H1 (cell line): Measurements from ENCODE around the gene FAM131A. TPM values are rescaled to one million over a fixed set of nuclear protein-coding genes. Genes with fewer than 3 reads are reported as not detected.

Experiments
- CTCF ChIA-PET: fragments of 300-600 bp; sonication (Branson Sonifier 250); formaldehyde crosslinking; loops from one replicate; lab custom pipeline; 2021; ENCODE audit not compliant: partially characterized antibody; lab: Charles Lee
- POLR2A ChIA-PET: fragments of 300-600 bp; sonication (Branson Sonifier 250); formaldehyde crosslinking; loops from one replicate; lab custom pipeline; 2021; ENCODE audit warnings: inconsistent platforms; ENCODE audit not compliant: partially characterized antibody; lab: Charles Lee
- DNase-seq, 2 experiments: peaks; one replicate each; pipeline versions ENCODE4 v3.0.0 to v3.0.0-alpha.2; 2010 to 2022; ENCODE audit warnings: low spot score in 2 of 2, low read depth in 1 of 2, mixed read lengths in 1 of 2
- FAIRE-seq: peaks from 2 replicates; lab custom pipeline; 2011; peaks lifted over from hg19 to GRCh38; lab: Jason Lieb, UNC
- H2AFZ ChIP-seq: 2 replicates; pipeline ENCODE4 v1.8.1; 2012; ENCODE audit warnings: low read length, inconsistent platforms
- H2AK5ac ChIP-seq: 2 replicates; pipeline ENCODE4 v1.6.1; 2013; ENCODE audit warnings: low read depth, low read length
- H2BK120ac ChIP-seq: replicated peaks from 2 replicates; pipeline ENCODE3; 2013; ENCODE audit warnings: low read depth, low read length, inconsistent platforms
- H2BK12ac ChIP-seq: 2 replicates; pipeline ENCODE4 v1.6.1; 2013; ENCODE audit warnings: low read depth, low read length
- H2BK15ac ChIP-seq: 2 replicates; pipeline ENCODE4 v1.6.1; 2013; ENCODE audit warnings: low read length
- H2BK20ac ChIP-seq: 2 replicates; pipeline ENCODE4 v1.6.1; 2013; ENCODE audit warnings: low read length
- H2BK5ac ChIP-seq: 2 replicates; pipeline ENCODE4 v1.6.1; 2013; ENCODE audit warnings: low read depth, low read length
- H3K14ac ChIP-seq: 2 replicates; pipeline ENCODE4 v1.6.1; 2013; ENCODE audit warnings: inconsistent platforms; ENCODE audit not compliant: insufficient read length
- H3K18ac ChIP-seq: 2 replicates; pipeline ENCODE4 v1.6.1; 2013; ENCODE audit warnings: low read length; ENCODE audit errors: extremely low read depth
- H3K23ac ChIP-seq: 2 replicates; pipeline ENCODE4 v1.6.1; 2013; ENCODE audit warnings: inconsistent platforms; ENCODE audit not compliant: insufficient read length
- H3K23me2 ChIP-seq: 2 replicates; pipeline ENCODE4 v1.6.1; 2013; ENCODE audit warnings: low read depth, low read length
- H3K27ac ChIP-seq: 2 replicates; pipeline ENCODE4 v1.6.1; 2011; ENCODE audit warnings: low read depth, low read length, inconsistent platforms
- H3K27me3 ChIP-seq, 4 experiments: replicated peaks in 1 of 4; 1 replicate in 1 of 4; 2 replicates in 3 of 4; pipeline versions ENCODE4 v1.6.1 to v1.8.1; 2011 to 2013; ENCODE audit warnings: low read length in 3 of 4, mild to moderate bottlenecking in 3 of 4, inconsistent platforms in 2 of 4, mixed read lengths in 2 of 4, moderate library complexity in 1 of 4; ENCODE audit not compliant: control insufficient read depth in 3 of 4, insufficient read depth in 3 of 4; ENCODE audit errors: extremely low read depth in 1 of 4
- H3K36me3 ChIP-seq, 4 experiments: 2 replicates each; pipeline versions ENCODE4 v1.6.1 to v1.8.1; 2011 to 2013; ENCODE audit warnings: mild to moderate bottlenecking in 4 of 4, low read length in 3 of 4, moderate library complexity in 2 of 4, control low read depth in 1 of 4, inconsistent platforms in 1 of 4; ENCODE audit not compliant: insufficient read depth in 4 of 4, control insufficient read depth in 2 of 4
- H3K4ac ChIP-seq: replicated peaks from 2 replicates; pipeline ENCODE3; 2013; ENCODE audit warnings: low read length, low read depth, mixed read lengths, inconsistent platforms; ENCODE audit not compliant: insufficient read length
- H3K4me1 ChIP-seq, 4 experiments: replicated peaks in 1 of 4; 1 replicate in 1 of 4; 2 replicates in 3 of 4; pipeline versions ENCODE4 v1.6.1 to v1.8.1; 2011 to 2013; ENCODE audit warnings: low read length in 3 of 4, inconsistent platforms in 2 of 4, mixed read lengths in 1 of 4; ENCODE audit not compliant: insufficient read depth in 4 of 4, control insufficient read depth in 3 of 4
- H3K4me2 ChIP-seq, 2 experiments: 2 replicates each; pipeline versions ENCODE4 v1.6.1 to v1.8.1; 2011 to 2013; ENCODE audit warnings: low read depth in 2 of 2, low read length in 2 of 2, control low read depth in 1 of 2, inconsistent platforms in 1 of 2, mild to moderate bottlenecking in 1 of 2; ENCODE audit not compliant: insufficient read depth in 1 of 2
- H3K4me3 ChIP-seq, 4 experiments: fragments of 200-600, 300-600 bp in 1 of 4; sonication (generic), shearing (Covaris generic), sonication (Bioruptor Twin) in 1 of 4; 2 replicates each; pipeline versions ENCODE4 v1.5.1 to v1.8.1; 2011 to 2016; ENCODE audit warnings: low read length in 4 of 4, low read depth in 3 of 4, control low read depth in 2 of 4, inconsistent platforms in 2 of 4, mild to moderate bottlenecking in 2 of 4, mixed read lengths in 1 of 4, moderate library complexity in 1 of 4; ENCODE audit not compliant: insufficient read depth in 2 of 4; ENCODE audit errors: extremely low read depth in 1 of 4
- H3K56ac ChIP-seq: replicated peaks from 2 replicates; pipeline ENCODE3; 2013; ENCODE audit warnings: low read depth, mild to moderate bottlenecking, mixed read lengths, low read length, inconsistent platforms; ENCODE audit not compliant: insufficient read length
- H3K79me1 ChIP-seq: 2 replicates; pipeline ENCODE4 v1.6.1; 2013; ENCODE audit warnings: low read depth, low read length, control low read depth
- H3K79me2 ChIP-seq, 2 experiments: 2 replicates each; pipeline versions ENCODE4 v1.6.1 to v1.8.1; 2012 to 2013; ENCODE audit warnings: low read length in 2 of 2, mild to moderate bottlenecking in 2 of 2, inconsistent platforms in 1 of 2; ENCODE audit not compliant: insufficient read depth in 2 of 2, control insufficient read depth in 1 of 2
- H3K9ac ChIP-seq, 4 experiments: replicated peaks in 1 of 4; 1 replicate in 1 of 4; 2 replicates in 3 of 4; pipeline versions ENCODE4 v1.6.1 to v1.8.1; 2011 to 2013; ENCODE audit warnings: low read depth in 3 of 4, low read length in 3 of 4, control low read depth in 2 of 4, mild to moderate bottlenecking in 2 of 4, moderate library complexity in 2 of 4, inconsistent platforms in 1 of 4; ENCODE audit errors: extremely low read depth in 1 of 4
- H3K9me3 ChIP-seq, 2 experiments: 2 replicates each; pipeline versions ENCODE4 v1.6.1 to v1.8.1; 2012 to 2013; ENCODE audit warnings: mild to moderate bottlenecking in 2 of 2, moderate library complexity in 2 of 2, control low read depth in 1 of 2, inconsistent platforms in 1 of 2, low read depth in 1 of 2, low read length in 1 of 2, mixed read lengths in 1 of 2; ENCODE audit not compliant: insufficient read depth in 2 of 2
- H4K20me1 ChIP-seq, 2 experiments: replicated peaks in 1 of 2; 2 replicates each; pipeline versions ENCODE3 to v1.8.1; 2011 to 2013; ENCODE audit warnings: inconsistent platforms in 2 of 2, low read length in 2 of 2, mild to moderate bottlenecking in 1 of 2; ENCODE audit not compliant: insufficient read depth in 2 of 2, control insufficient read depth in 1 of 2
- H4K5ac ChIP-seq: 2 replicates; pipeline ENCODE4 v1.6.1; 2013; ENCODE audit warnings: low read length, low read depth, mixed read lengths, inconsistent platforms; ENCODE audit not compliant: insufficient read length
- H4K8ac ChIP-seq: 2 replicates; pipeline ENCODE4 v1.8.0; 2013; ENCODE audit warnings: mild to moderate bottlenecking, moderate library complexity, low read length, inconsistent platforms; ENCODE audit not compliant: insufficient read depth; ENCODE audit errors: extremely low read depth
- H4K91ac ChIP-seq: replicated peaks from 2 replicates; pipeline ENCODE3; 2013; ENCODE audit warnings: low read length, mixed read lengths, inconsistent platforms; ENCODE audit not compliant: insufficient read length
- BACH1 ChIP-seq: IDR thresholded peaks from 2 replicates; pipeline ENCODE4 v1.6.1; 2012; ENCODE audit warnings: low read length, improper control_type of control experiment
- CEBPB ChIP-seq: IDR thresholded peaks from 2 replicates; pipeline ENCODE4 v1.6.1; 2012; ENCODE audit warnings: low read depth, low read length
- POLR2AphosphoS5 ChIP-seq: IDR thresholded peaks from 2 replicates; pipeline ENCODE4 v1.6.1; 2011; ENCODE audit warnings: low read depth, low read length
- WGBS, 2 experiments: shearing (Covaris generic) in 1 of 2; methylation state at CpG; one replicate each; pipeline versions ENCODE4 v1.1.6 to v1.1.7; 2013 to 2015; ENCODE audit warnings: low lambda C conversion rate in 2 of 2, mixed read lengths in 2 of 2, inconsistent platforms in 1 of 2, low coverage in 1 of 2, missing lambda C conversion rate in 1 of 2; ENCODE audit not compliant: insufficient replicate concordance in 2 of 2, insufficient coverage in 1 of 2, insufficient read length in 1 of 2; ENCODE audit errors: extremely low coverage in 1 of 2, missing lambda C conversion rate in 1 of 2; 5-methylcytosine and 5-hydroxymethylcytosine counted together
- polyA plus RNA-seq, 7 experiments: library from polyadenylated mRNA; depleted of rRNA in 3 of 7; stranded (reverse) in 5 of 7; unstranded in 2 of 7; fragments of >200 nt in 5 of 7; fragments of 200-250 nt in 2 of 7; gene quantifications; 1 replicate in 5 of 7; 2 replicates in 1 of 7; 4 replicates in 1 of 7; pipeline versions ENCODE4 v1.2.1 to v1.2.3, GENCODE V29; 2011 to 2013; ENCODE audit warnings: missing spikeins in 2 of 7, mixed read lengths in 2 of 7
- total RNA-seq: library from RNA; stranded (reverse); fragmentation: NEBNext Ultra II Directional; extraction: Animal tissue kit (Norgen Biotek cat#: 25700); gene quantifications from 2 replicates; pipeline ENCODE4 v1.2.1, GENCODE V29; 2021

FAM131A gene
- total and polyA plus RNA-seq, 2 of the 8 experiments (the other 6 are each of a cell fraction or from before 2014, with no cell fraction given): 16.0 to 21.9 TPM

GRCh38 chr3:184333190-184333589, 4.2 kb upstream of the FAM131A start:
- no peak overlapping the region for H3K18ac ChIP-seq
- DNase-seq (no peak), FAIRE-seq (no peak)
- H4K5ac ChIP-seq: no peak overlapping the region
- no peak overlapping the region for H4K91ac ChIP-seq
- H3K36me3 ChIP-seq: peaks cover 39 to 66% (median 59%) of the 10 kb centered on the region in 4 experiments
- 0 out of 4 replicates have a peak, but pooled peaks cover 0 to 2% of the 10 kb centered on the region in 2 experiments for H3K79me2 ChIP-seq
- H3K4me1 ChIP-seq: peaks cover 0 to 16% (median 12%) of the 10 kb centered on the region in 4 experiments; a peak in 6 of 7 replicates
- no peak overlapping the region for H2BK20ac ChIP-seq
- H3K56ac ChIP-seq: no peak overlapping the region
- POLR2A ChIA-PET: interaction anchor here (1.0 to 2.0 kb wide), 4 partner anchors 9 to 15 kb away, joined by 3 to 16 read pairs (median 9); no protein-coding TSS in a partner anchor
- H3K27ac ChIP-seq: no peak overlapping the region
- H3K4me3 ChIP-seq: no peak overlapping the region
- H3K27me3 ChIP-seq: no peaks in the 10 kb centered on the region
- no peaks in the 10 kb centered on the region for H3K9me3 ChIP-seq
- no peak overlapping the region for H3K9ac ChIP-seq
- no peak overlapping the region for H2AK5ac ChIP-seq
- no peak overlapping the region for H3K14ac ChIP-seq
- no peak overlapping the region for H2AFZ ChIP-seq
- CTCF ChIA-PET: interaction anchor here (1.2 kb wide), 1 partner anchor 17 kb away, joined by 4 read pairs; no protein-coding TSS in a partner anchor
- H2BK12ac ChIP-seq: no peak overlapping the region
- no peak overlapping the region for H3K4ac ChIP-seq
- peaks cover 12% of the 10 kb centered on the region for H3K23me2 ChIP-seq
- no peak for TF ChIP-seq BACH1
- TF ChIP-seq POLR2AphosphoS5: 0 out of 2 replicates have a peak, but pooled peaks have one; percentile 14
- no peak for TF ChIP-seq CEBPB
- H2BK120ac ChIP-seq: no peak overlapping the region
- no peak overlapping the region for H2BK15ac ChIP-seq
- peaks cover 17 to 31% of the 10 kb centered on the region in 2 experiments for H4K20me1 ChIP-seq
- H3K23ac ChIP-seq: no peak overlapping the region
- 95% methylated on average over 6 of the region's 6 CpGs; no CpG with 5 or more reads in 1 of the 2 experiments for WGBS, 2 experiments
- no peak overlapping the region for H3K4me2 ChIP-seq
- no peak overlapping the region for H2BK5ac ChIP-seq
- H4K8ac ChIP-seq: no peak overlapping the region; the same call in 1 of the 2 replicates
- H3K79me1 ChIP-seq: peaks cover 11% of the 10 kb centered on the region
